MM.1S (cell line): ENCODE measurements around the gene TCF12.

Experiments
- CTCF ChIP-seq: fragments of 300-600 bp; sonication (generic); IDR thresholded peaks from 2 replicates; pipeline ENCODE4 v1.5.1; 2016; ENCODE audit warnings: antibody characterized with exemption, low read length, mixed read lengths
- EZH2 ChIP-seq: fragments of 300-600 bp; sonication (generic); optimal IDR thresholded peaks from 2 replicates; pipeline ENCODE3; 2017; ENCODE audit warnings: low read depth, mild to moderate bottlenecking, antibody characterized with exemption, low read length, mixed read lengths
- EZH2phosphoT487 ChIP-seq: fragments of 300-600 bp; sonication (generic); IDR thresholded peaks from 2 replicates; pipeline ENCODE4 v1.6.1; 2018; ENCODE audit warnings: antibody characterized with exemption, low read length

- no peak for TF ChIP-seq CTCF
- TF ChIP-seq EZH2 = no peak
- TF ChIP-seq EZH2phosphoT487 = no peak
These were observed 266.1 kb downstream of the TCF12 start for GRCh38 chr15:57184502-57184901.
